HUES64 (cell line): Measurements from ENCODE around the gene ITPKA.

Experiments
- H3K27ac ChIP-seq: 2 replicates; pipeline ENCODE4 v1.7.0; 2013; ENCODE audit warnings: low read depth, low read length, inconsistent platforms
- H3K27me3 ChIP-seq: 2 replicates; pipeline ENCODE4 v1.6.1; 2013; ENCODE audit warnings: mild to moderate bottlenecking, low read length; ENCODE audit not compliant: insufficient read depth
- H3K36me3 ChIP-seq: 2 replicates; pipeline ENCODE4 v1.6.1; 2013; ENCODE audit warnings: mild to moderate bottlenecking, low read length; ENCODE audit not compliant: insufficient read depth
- H3K4me1 ChIP-seq: 2 replicates; pipeline ENCODE4 v1.6.1; 2013; ENCODE audit warnings: mild to moderate bottlenecking, low read length, moderate library complexity; ENCODE audit not compliant: insufficient read depth
- H3K4me3 ChIP-seq: 2 replicates; pipeline ENCODE4 v1.5.1; 2013; ENCODE audit warnings: mild to moderate bottlenecking, low read length, moderate library complexity
- H3K9ac ChIP-seq: 2 replicates; pipeline ENCODE4 v1.6.1; 2013; ENCODE audit warnings: mild to moderate bottlenecking, low read depth, low read length
- H3K9me3 ChIP-seq: 2 replicates; pipeline ENCODE4 v1.6.1; 2013; ENCODE audit warnings: low read depth, low read length; ENCODE audit not compliant: insufficient read depth
- WGBS: fragments of 150-250, 120-280 bp; methylation state at CpG from one replicate; pipeline ENCODE4 v1.1.7; 2013; ENCODE audit warnings: missing lambda C conversion rate; 5-methylcytosine and 5-hydroxymethylcytosine counted together

ITPKA gene

GRCh38 chr15:41491889-41492288 lies 1.8 kb upstream of the ITPKA start:
- WGBS: 88% methylated on average over 4 of the region's 4 CpGs
- peaks cover 5% of the 10 kb centered on the region for H3K4me1 ChIP-seq
- no peaks in the 10 kb centered on the region for H3K9me3 ChIP-seq
- H3K27ac ChIP-seq: no peak overlapping the region
- no peak overlapping the region for H3K4me3 ChIP-seq
- peaks cover 66% of the 10 kb centered on the region for H3K27me3 ChIP-seq
- no peak overlapping the region for H3K9ac ChIP-seq
- no peaks in the 10 kb centered on the region for H3K36me3 ChIP-seq

- H3K27ac ChIP-seq: no peak overlapping the region
Measured at GRCh38 chr15:41492597-41493204, 973 bp upstream of the ITPKA start.

GRCh38 chr15:41493902-41494189 lies 172 bp downstream of the ITPKA start:
- H3K27ac ChIP-seq: no peak overlapping the region
- no peaks in the 10 kb centered on the region for H3K9me3 ChIP-seq
- under 1% methylated on average over 41 of the region's 41 CpGs for WGBS

More at GRCh38 chr15:41492597-41493204, 973 bp upstream of the ITPKA start:
- H3K9ac ChIP-seq: no peak overlapping the region
- H3K4me1 ChIP-seq: peaks cover 5% of the 10 kb centered on the region
- H3K27me3 ChIP-seq: peaks cover 75% of the 10 kb centered on the region
- 14% methylated on average over 15 of the region's 15 CpGs for WGBS
- H3K4me3 ChIP-seq: peak overlapping the region; percentile 59
- H3K36me3 ChIP-seq: no peaks in the 10 kb centered on the region
- H3K9me3 ChIP-seq: no peaks in the 10 kb centered on the region

GRCh38 chr15:41494190-41494921 lies 682 bp downstream of the ITPKA start:
- Histone ChIP-seq H3K4me3 (peak overlapping the region; percentile 59), H3K9ac (no peak overlapping the region), H3K9me3 (no peaks in the 10 kb centered on the region), H3K4me1 (peaks cover 5% of the 10 kb centered on the region), H3K27ac (no peak overlapping the region), H3K36me3 (no peaks in the 10 kb centered on the region), H3K27me3 (peaks cover 91% of the 10 kb centered on the region)
- 2% methylated on average over 71 of the region's 77 CpGs for WGBS

More at GRCh38 chr15:41493902-41494189, 172 bp downstream of the ITPKA start:
- Histone ChIP-seq H3K4me3 (peak overlapping the region; percentile 59), H3K36me3 (no peaks in the 10 kb centered on the region), H3K27me3 (peaks cover 86% of the 10 kb centered on the region), H3K9ac (no peak overlapping the region), H3K4me1 (peaks cover 5% of the 10 kb centered on the region)

GRCh38 chr15:41494922-41495735 lies 1.5 kb downstream of the ITPKA start:
- Histone ChIP-seq H3K27ac (no peak overlapping the region), H3K9me3 (no peaks in the 10 kb centered on the region), H3K27me3 (peaks cover 99% of the 10 kb centered on the region), H3K36me3 (no peaks in the 10 kb centered on the region), H3K4me3 (peak overlapping the region; percentile 59), H3K4me1 (peaks cover 5% of the 10 kb centered on the region), H3K9ac (no peak overlapping the region)
- 3% methylated on average over 60 of the region's 60 CpGs for WGBS

- Histone ChIP-seq H3K4me3 (peak overlapping the region; percentile 59), H3K27ac (no peak overlapping the region), H3K36me3 (no peaks in the 10 kb centered on the region), H3K9ac (0 out of 2 replicates have a peak overlapping the region, but pooled peaks have one; percentile 22), H3K9me3 (no peaks in the 10 kb centered on the region), H3K4me1 (peaks cover 6% of the 10 kb centered on the region), H3K27me3 (peaks cover 100% of the 10 kb centered on the region)
- WGBS: 6% methylated on average over 59 of the region's 59 CpGs
Measured at GRCh38 chr15:41495736-41496599, 2.3 kb downstream of the ITPKA start.

GRCh38 chr15:41498657-41499056 lies 5.0 kb downstream of the ITPKA start:
- H3K27me3 ChIP-seq: peaks cover 100% of the 10 kb centered on the region
- 63% methylated on average over 2 of the region's 2 CpGs for WGBS
- H3K4me1 ChIP-seq: 0 out of 2 replicates have a peak, but pooled peaks cover 2% of the 10 kb centered on the region

GRCh38 chr15:41499109-41499851 lies 5.6 kb downstream of the ITPKA start:
- no peaks in the 10 kb centered on the region for H3K9me3 ChIP-seq
- H3K4me3 ChIP-seq: no peak overlapping the region
- 0 out of 2 replicates have a peak, but pooled peaks cover 2% of the 10 kb centered on the region for H3K4me1 ChIP-seq
- no peak overlapping the region for H3K27ac ChIP-seq
- H3K27me3 ChIP-seq: peaks cover 100% of the 10 kb centered on the region
- 91% methylated on average over 6 of the region's 6 CpGs for WGBS
- no peak overlapping the region for H3K9ac ChIP-seq
- no peaks in the 10 kb centered on the region for H3K36me3 ChIP-seq

More at GRCh38 chr15:41498657-41499056, 5.0 kb downstream of the ITPKA start:
- H3K4me3 ChIP-seq: no peak overlapping the region
- H3K9ac ChIP-seq: no peak overlapping the region
- no peaks in the 10 kb centered on the region for H3K9me3 ChIP-seq
- H3K27ac ChIP-seq: no peak overlapping the region
- H3K36me3 ChIP-seq: no peaks in the 10 kb centered on the region

- Histone ChIP-seq H3K4me3 (peak overlapping the region; percentile 45), H3K36me3 (no peaks in the 10 kb centered on the region), H3K9me3 (no peaks in the 10 kb centered on the region), H3K9ac (no peak overlapping the region), H3K27me3 (peaks cover 100% of the 10 kb centered on the region), H3K27ac (no peak overlapping the region), H3K4me1 (0 out of 2 replicates have a peak, but pooled peaks cover 2% of the 10 kb centered on the region)
- 3% methylated on average over 56 of the region's 56 CpGs for WGBS
Measured at GRCh38 chr15:41501191-41501917, 7.7 kb downstream of the ITPKA start.
